SU-DHL-6 (cell line): ENCODE measurements around the gene GPNMB.

Experiments
- H2AFZ ChIP-seq: fragments of 200-600 bp; sonication (generic); 2 replicates; pipeline ENCODE4 v1.6.1; 2014; ENCODE audit warnings: low read depth, mild to moderate bottlenecking, moderate library complexity, mixed read lengths, antibody characterized with exemption, low read length; ENCODE audit not compliant: severe bottlenecking
- H3F3A ChIP-seq: fragments of 200-600 bp; shearing (Covaris generic); 2 replicates; pipeline ENCODE4 v1.6.0; 2016; ENCODE audit warnings: antibody characterized with exemption, mild to moderate bottlenecking; ENCODE audit not compliant: insufficient read depth
- H3K27ac ChIP-seq: fragments of 200-600 bp; sonication (generic); 2 replicates; pipeline ENCODE4 v1.5.1; 2016; ENCODE audit warnings: low read depth, mild to moderate bottlenecking, low read length, moderate library complexity, mixed read lengths
- H3K27me3 ChIP-seq: fragments of 200-600 bp; sonication (generic), shearing (Covaris generic); 2 replicates; pipeline ENCODE4 v1.6.0; 2014; ENCODE audit warnings: mild to moderate bottlenecking, low read length
- H3K36me3 ChIP-seq: fragments of 200-600 bp; sonication (generic); 2 replicates; pipeline ENCODE4 v1.6.1; 2014; ENCODE audit warnings: mild to moderate bottlenecking, low read length, mixed read lengths
- H3K4me2 ChIP-seq: fragments of 300-600, 200-600 bp; shearing (Covaris generic), sonication (generic); 2 replicates; pipeline ENCODE4 v1.6.0; 2014; ENCODE audit warnings: low read length, low read depth, mild to moderate bottlenecking; ENCODE audit not compliant: poor library complexity, severe bottlenecking
- H3K4me3 ChIP-seq: fragments of 200-600 bp; sonication (generic); 2 replicates; pipeline ENCODE4 v1.5.1; 2014; ENCODE audit warnings: antibody characterized with exemption, low read length, mild to moderate bottlenecking, mixed read lengths; ENCODE audit not compliant: insufficient read depth, poor library complexity, severe bottlenecking
- H3K79me2 ChIP-seq: fragments of 200-600 bp; sonication (generic); 2 replicates; pipeline ENCODE4 v1.6.1; 2014; ENCODE audit warnings: mild to moderate bottlenecking, low read length, moderate library complexity; ENCODE audit not compliant: insufficient read depth
- H3K9ac ChIP-seq: fragments of 200-600 bp; sonication (generic); 2 replicates; pipeline ENCODE4 v1.7.0; 2014; ENCODE audit warnings: mild to moderate bottlenecking, low read length
- H3K9me2 ChIP-seq: fragments of 200-600 bp; sonication (generic); replicated peaks from 2 replicates; pipeline ENCODE4 v1.6.1; 2014; ENCODE audit warnings: low read length; ENCODE audit not compliant: insufficient read depth
- H3K9me3 ChIP-seq: fragments of 200-600 bp; sonication (generic); 2 replicates; pipeline ENCODE4 v1.6.1; 2014; ENCODE audit warnings: low read length, mixed read lengths; ENCODE audit not compliant: insufficient read depth
- H4K20me1 ChIP-seq: fragments of 200-600 bp; sonication (generic); 2 replicates; pipeline ENCODE4 v1.6.1; 2014; ENCODE audit warnings: low read depth, mild to moderate bottlenecking, antibody characterized with exemption, low read length, moderate library complexity, mixed read lengths
- EZH2phosphoT487 ChIP-seq: fragments of 200-600 bp; sonication (generic), shearing (Covaris generic); conservative IDR thresholded peaks from 2 replicates; pipeline ENCODE4 v1.6.1; 2018; ENCODE audit warnings: mild to moderate bottlenecking, antibody characterized with exemption, low read length, moderate library complexity, mixed read lengths
- TF ChIP-seq, protein P1 (sequence below): fragments of 200-600 bp; sonication (generic); IDR thresholded peaks from one replicate; pipeline ENCODE4 v1.5.1; 2017; ENCODE audit warnings: antibody characterized with exemption, mild to moderate bottlenecking, low read length, moderate library complexity; ENCODE audit not compliant: insufficient read depth, poor library complexity, severe bottlenecking

The GPNMB gene

DNA sequence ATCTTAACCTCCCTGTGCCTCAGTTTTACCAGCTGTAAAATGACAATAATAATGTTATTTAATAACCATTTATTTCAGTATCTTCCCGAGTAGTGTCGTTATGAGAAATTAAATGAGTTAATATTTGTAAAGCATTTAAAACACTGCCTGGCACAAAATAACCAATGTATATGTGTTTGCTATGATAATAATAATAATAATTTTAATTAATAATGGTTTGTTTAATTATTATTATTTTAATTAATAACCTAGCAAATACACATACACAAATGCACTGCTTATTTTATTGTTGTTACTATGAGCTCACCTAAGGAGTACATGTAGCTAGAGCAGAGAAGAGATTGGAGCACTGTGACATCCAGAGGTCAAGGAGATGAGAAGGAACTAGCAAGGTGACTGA is 18.2 kb upstream of the GPNMB start:
- Histone ChIP-seq H4K20me1 (no peaks in the 10 kb centered on the region), H3K27ac (no peak overlapping the region), H3F3A (no peaks in the 10 kb centered on the region), H3K27me3 (no peaks in the 10 kb centered on the region), H3K9ac (no peak overlapping the region), H3K9me2 (no peaks in the 10 kb centered on the region), H3K9me3 (no peaks in the 10 kb centered on the region), H3K4me2 (no peak overlapping the region), H3K79me2 (no peaks in the 10 kb centered on the region), H2AFZ (no peak overlapping the region), H3K4me3 (no peak overlapping the region), H3K36me3 (no peaks in the 10 kb centered on the region)
- TF ChIP-seq EZH2phosphoT487: no peak
- TF ChIP-seq, protein P1, sequence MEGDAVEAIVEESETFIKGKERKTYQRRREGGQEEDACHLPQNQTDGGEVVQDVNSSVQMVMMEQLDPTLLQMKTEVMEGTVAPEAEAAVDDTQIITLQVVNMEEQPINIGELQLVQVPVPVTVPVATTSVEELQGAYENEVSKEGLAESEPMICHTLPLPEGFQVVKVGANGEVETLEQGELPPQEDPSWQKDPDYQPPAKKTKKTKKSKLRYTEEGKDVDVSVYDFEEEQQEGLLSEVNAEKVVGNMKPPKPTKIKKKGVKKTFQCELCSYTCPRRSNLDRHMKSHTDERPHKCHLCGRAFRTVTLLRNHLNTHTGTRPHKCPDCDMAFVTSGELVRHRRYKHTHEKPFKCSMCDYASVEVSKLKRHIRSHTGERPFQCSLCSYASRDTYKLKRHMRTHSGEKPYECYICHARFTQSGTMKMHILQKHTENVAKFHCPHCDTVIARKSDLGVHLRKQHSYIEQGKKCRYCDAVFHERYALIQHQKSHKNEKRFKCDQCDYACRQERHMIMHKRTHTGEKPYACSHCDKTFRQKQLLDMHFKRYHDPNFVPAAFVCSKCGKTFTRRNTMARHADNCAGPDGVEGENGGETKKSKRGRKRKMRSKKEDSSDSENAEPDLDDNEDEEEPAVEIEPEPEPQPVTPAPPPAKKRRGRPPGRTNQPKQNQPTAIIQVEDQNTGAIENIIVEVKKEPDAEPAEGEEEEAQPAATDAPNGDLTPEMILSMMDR: no peak

DNA sequence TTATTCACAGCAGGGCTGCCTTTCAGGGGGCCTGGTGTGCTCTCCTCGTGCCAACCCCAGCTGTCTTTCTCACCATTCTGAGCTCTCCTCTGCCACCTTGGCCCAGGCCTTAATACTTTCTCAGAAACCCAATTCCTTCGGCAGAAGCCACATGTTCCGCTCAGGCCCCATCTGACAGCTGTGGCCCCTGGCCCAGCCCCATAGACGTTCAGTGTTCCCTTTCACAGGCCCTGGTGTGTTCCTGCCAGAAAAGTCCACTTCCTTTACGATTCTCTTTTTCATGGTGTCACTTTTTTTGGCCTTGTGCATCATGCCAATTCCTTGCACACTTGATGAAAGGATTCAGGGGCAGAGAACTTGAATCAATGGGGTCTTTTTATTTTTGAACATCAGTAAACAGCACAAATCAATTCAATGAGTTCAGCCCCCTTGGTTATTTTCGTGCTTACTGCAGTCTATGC is 15.9 kb upstream of the GPNMB start:
- Histone ChIP-seq H3K36me3 (no peaks in the 10 kb centered on the region), H2AFZ (no peak overlapping the region), H3K9me2 (no peaks in the 10 kb centered on the region), H3K27me3 (no peaks in the 10 kb centered on the region), H3K4me3 (no peak overlapping the region), H3K27ac (no peak overlapping the region), H4K20me1 (no peaks in the 10 kb centered on the region), H3F3A (no peaks in the 10 kb centered on the region), H3K4me2 (no peak overlapping the region), H3K9ac (no peak overlapping the region), H3K9me3 (no peaks in the 10 kb centered on the region), H3K79me2 (no peaks in the 10 kb centered on the region)
- TF ChIP-seq EZH2phosphoT487: no peak
- TF ChIP-seq, protein P1: no peak

DNA sequence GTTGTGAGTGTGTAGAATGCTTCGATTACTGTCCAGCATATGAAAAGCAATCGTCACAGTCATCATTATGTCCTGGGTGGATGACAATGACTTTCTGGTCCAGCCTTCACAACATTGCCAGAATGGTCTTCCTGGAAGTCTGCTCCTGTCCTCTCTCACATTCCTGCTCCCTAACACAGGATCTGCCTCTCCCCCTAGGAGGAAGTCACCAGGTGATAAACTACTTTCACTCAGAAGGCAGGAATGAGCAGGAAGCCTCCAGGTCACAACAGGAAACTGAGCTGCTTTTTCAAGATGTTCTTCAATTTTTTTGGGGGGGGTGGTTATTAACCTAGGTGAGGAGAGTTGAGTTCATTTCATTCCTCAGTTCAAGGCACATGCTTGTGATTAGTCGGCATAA is 13.6 kb upstream of the GPNMB start:
- Histone ChIP-seq H4K20me1 (no peaks in the 10 kb centered on the region), H3F3A (no peaks in the 10 kb centered on the region), H2AFZ (no peak overlapping the region), H3K4me2 (no peak overlapping the region), H3K27me3 (no peaks in the 10 kb centered on the region), H3K9ac (no peak overlapping the region), H3K9me3 (no peaks in the 10 kb centered on the region), H3K4me3 (no peak overlapping the region), H3K9me2 (no peaks in the 10 kb centered on the region), H3K79me2 (no peaks in the 10 kb centered on the region), H3K36me3 (no peaks in the 10 kb centered on the region), H3K27ac (no peak overlapping the region)
- no peak for TF ChIP-seq EZH2phosphoT487
- TF ChIP-seq, protein P1: no peak
